GM13977 (cell line): ENCODE measurements around the gene PGM5.

Experiments
- DNase-seq: peaks from one replicate; pipeline ENCODE4 v3.0.0; 2012; ENCODE audit warnings: low spot score
- in situ Hi-C: fragments of 300-500 bp; cut with MboI; formaldehyde crosslinking; loops from one replicate; pipeline ENCODE4 v1.12.0; 2022; ENCODE audit warnings: low sequenced_read_pairs, low pct_unique_long_range_greater_than_20kb, mixed read lengths, inconsistent platforms; ENCODE audit not compliant: unreplicated experiment
- TF ChIP-seq, protein P1 (sequence below): IDR thresholded peaks from 2 replicates; pipeline ENCODE4 v1.5.1; 2012; ENCODE audit warnings: mild to moderate bottlenecking, control low read depth; ENCODE audit not compliant: insufficient read depth; ENCODE audit errors: extremely low read depth, missing control alignments

Gene PGM5

DNA sequence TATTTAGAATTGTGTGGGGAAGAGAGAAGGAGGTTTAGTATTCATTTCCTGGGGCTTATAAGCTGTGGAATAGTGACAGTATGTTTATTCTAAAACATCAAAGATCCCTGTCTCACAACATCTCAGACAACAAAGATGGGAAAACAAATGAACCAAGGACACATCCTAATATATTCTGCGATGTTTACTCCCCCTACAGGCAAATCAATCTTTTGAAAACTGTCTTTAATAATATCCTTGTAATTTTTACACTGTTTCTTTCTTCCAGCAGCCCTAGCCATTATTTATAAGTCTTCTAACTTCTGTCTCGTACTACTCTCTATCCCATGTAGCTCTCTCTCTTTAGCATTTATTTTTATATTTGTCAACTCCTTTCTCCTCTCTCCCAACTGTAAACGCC, 217.7 kb downstream of the PGM5 start:
- TF ChIP-seq, protein P1, sequence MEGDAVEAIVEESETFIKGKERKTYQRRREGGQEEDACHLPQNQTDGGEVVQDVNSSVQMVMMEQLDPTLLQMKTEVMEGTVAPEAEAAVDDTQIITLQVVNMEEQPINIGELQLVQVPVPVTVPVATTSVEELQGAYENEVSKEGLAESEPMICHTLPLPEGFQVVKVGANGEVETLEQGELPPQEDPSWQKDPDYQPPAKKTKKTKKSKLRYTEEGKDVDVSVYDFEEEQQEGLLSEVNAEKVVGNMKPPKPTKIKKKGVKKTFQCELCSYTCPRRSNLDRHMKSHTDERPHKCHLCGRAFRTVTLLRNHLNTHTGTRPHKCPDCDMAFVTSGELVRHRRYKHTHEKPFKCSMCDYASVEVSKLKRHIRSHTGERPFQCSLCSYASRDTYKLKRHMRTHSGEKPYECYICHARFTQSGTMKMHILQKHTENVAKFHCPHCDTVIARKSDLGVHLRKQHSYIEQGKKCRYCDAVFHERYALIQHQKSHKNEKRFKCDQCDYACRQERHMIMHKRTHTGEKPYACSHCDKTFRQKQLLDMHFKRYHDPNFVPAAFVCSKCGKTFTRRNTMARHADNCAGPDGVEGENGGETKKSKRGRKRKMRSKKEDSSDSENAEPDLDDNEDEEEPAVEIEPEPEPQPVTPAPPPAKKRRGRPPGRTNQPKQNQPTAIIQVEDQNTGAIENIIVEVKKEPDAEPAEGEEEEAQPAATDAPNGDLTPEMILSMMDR, result peak; percentile 12
- no peak for DNase-seq
- in situ Hi-C loops, result no loop called here

DNA sequence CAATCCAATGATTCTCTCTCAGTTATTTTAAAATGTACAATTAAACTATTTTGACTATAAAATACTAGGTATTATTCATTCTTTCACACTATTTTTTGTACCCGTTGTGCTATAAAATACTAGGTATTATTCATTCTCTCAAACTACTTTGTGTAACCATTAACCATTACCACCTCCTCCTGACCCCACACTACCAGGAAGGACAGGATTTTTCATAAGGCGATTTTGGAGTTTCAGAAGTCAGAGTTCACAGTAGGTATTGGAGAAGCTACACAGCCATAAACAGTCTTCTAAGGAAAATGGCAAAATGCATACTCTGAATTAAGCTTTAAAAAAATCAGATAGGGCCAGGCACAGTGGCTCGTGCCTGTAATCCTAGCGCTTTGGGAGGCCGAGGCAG, 219.4 kb downstream of the PGM5 start:
- DNase-seq, result no peak
- TF ChIP-seq, protein P1, result no peak
- in situ Hi-C loops, result no loop called here

DNA sequence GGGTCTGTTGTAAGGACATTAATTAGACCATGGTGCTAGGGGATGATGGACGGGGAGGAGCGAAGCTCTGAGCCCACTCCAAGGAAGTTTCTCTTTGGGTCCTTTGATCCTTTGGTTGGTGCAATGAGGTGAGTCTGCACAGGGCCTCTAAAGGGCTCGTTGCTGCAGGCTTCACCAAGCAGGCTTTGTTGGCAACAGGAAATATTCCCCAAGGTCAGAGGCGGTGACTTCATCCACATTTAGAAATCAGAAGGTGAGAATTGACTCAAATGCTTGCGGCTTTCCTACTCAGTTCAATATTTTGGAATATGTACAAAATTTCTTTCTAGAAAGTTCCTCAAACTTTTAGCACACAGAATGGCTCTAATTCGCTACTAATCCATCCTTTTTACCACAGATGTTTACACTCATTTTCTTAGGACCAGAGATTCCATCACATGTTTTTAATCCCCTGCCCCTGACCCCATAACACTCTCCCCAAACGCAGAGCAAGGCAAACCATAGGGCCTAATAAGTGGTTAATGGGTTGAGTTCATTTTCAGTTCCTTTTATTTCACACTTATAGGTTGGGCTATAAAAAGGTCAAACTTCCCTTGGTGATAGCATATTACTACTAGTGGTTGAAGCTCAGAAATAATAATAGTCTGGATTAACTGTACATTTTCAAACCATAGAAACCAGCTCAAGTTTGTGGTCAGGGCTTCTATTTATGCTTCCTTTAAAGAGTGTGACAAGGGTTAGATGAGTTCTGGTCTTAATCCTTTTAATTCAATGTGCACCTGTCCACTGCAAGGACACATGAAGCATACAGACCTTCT, 221.6 kb downstream of the PGM5 start:
- DNase-seq, result no peak
- in situ Hi-C loops, result no loop called here
- TF ChIP-seq, protein P1, result no peak
